DMS79 (cell line): ENCODE data around the gene GLS.
A peak's percentile ranks its signal among the peaks of the same experiment; 100 is the strongest.
"Not testable (repeated sequence)": the region's sequence is repeated elsewhere in the genome, so short reads cannot be mapped to it uniquely, and the experiment has no call there.

Experiments
- DNase-seq: peaks from one replicate; lab custom pipeline; 2025; lab: John Stamatoyannopoulos, UW

GLS gene

DNA sequence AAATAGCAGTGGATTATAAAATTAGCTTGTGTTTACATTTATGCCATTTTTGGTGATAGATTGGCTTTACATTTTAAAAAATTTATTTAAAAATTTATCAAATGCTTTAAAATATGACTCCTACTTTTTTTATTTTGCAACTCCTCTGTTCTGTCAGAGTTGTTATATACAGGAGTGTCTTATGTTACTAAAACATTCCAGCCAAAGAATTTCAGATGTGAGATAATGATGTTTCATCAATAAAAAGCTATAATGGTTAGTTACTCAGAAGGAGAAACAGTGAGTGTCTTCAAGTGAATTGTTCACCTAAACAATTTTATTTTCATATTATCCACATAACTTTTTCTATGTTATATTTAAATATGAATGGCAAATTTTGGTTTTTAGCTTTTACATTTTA, 52.7 kb downstream of the GLS start:
- DNase-seq, result no peak

DNA sequence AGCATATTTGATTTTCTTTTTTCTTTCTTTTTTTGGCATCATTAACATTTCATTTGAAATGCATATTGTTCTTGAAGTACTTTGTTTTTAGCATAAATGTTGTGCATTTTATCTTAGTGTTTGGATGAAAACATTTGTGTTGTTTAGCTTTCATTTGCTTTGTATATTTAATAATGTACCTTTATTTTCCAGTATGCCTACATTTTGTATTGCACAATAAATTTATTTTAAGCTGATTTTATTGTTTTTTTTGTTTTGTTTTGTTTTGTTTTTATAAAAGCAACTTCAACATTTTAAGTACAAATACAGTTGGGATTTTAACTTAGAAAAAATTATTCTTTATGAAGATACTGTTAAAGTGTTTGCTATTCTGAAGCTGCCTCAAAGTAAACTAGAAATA, 54.4 kb downstream of the GLS start:
- no peak for DNase-seq

DNA sequence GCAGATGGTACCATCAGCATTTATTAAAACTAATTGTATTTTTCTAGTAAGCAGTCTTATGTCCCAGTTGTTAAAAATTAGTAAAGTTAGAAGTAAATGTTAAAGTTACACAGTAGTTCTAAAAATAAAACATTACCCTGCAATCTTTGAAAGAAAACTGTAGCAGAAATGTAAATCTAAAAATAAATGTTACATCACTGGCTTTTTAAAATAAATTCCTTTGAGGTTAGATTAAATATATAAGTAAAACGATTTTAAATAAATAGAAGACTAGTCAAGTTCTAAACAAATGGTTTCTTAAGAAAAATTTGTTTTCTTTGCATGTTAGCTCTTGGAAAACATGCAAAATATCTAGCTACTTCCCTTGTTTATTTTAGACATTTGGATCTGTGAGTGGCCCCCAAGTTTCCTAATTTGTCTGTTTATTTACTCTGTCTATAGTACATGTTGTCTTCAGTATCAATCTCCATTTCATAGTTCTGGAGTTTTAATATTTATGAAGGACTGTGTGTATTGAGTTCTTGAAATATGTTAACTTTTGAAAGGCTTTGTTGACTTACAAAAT, 58.2 kb downstream of the GLS start:
- DNase-seq, result no peak

DNA sequence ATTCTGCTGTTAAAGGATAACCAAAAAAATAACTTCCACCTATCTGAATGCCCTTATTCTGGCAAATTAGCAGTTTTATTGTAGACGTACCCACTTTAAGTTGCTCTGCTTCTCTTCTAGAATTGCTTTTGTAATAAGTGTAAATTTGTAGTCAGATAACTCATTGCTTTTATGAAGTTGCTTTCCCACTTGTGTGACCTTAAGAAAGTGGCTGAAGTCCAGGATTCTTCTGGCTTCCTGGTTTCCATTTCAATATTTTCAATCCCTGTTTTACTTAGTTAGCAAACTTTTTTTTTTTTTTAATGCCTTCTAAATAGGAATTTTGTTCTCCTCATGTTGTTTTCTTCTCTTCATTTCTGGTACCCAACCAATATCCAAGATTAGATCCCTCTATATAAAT, 59.8 kb downstream of the GLS start:
- no peak for DNase-seq

DNA sequence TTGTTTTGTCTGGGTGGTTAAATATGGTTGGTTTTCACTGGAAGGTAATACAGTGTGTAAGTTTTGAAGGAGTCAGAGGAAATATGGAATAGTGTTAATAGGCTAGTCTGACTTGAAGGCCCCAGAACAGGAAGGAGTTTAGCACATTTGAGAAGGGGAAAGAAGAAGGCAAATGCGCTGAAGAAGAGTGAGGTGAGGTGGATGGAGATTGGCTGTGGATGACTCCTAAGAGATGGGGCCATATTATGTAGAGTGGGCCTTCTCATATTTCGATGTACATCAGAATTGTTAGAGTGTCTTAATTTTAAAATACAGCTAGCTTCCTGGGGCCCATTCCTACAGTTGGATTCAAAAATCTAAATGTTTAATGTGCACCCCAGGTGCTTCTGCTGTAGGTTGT, 61.0 kb downstream of the GLS start:
- no peak for DNase-seq

DNA sequence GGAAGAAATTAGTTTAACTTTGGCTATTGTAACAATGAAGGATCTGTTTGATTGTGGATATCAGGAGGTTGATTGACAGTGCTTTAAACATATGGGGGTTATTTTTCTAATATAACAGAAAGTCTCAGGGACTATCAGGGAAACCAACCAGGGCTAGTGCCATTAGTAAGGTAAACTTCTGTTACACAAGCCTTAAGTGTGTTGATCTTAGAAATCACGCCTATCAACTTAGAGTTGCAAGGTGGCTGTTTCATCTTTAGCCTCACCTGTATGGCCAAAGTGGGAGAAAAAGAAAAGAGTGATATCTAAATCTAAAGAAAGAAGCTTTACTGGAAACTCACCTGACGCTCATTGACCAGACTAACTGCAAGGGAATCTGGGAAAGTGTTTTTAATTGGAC, 62.1 kb downstream of the GLS start:
- DNase-seq, result no peak

DNA sequence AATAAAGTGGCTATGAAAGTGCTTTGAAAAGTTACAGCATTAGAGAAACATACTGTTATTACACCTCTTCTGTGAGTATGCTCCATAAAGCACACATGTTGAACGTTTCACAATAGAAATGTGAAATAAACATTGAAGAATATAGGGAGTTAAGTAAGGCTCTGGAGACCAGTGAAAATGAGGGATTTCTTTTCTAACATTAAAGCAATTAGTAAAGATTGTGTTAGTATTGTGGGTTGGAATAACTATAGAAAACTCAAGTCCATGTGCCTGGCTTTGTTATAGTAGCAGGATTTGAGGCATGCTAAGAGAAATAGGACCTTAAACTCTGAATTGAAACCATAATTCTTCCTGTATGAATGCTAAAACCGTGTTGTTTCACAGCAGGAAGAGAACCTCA, 63.1 kb downstream of the GLS start:
- DNase-seq, result no peak

DNA sequence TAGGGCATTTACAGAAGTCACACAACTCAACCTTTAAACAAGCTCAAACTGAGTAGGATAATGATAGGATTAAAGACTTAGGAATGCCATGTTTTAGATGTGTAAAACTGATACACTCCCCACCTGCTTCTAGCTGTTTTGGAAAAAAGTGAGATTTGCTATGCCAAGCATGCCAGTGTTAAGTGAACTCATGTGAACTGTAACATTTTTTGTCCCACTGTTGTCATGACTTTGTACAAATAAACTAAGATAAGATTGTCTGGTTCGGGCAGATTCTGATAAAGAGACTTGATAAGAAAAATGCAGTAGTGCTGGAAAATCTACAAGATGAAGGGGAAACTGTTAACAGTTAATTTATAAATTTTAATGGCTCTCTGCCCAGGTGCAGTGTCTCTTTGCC, 66.5 kb downstream of the GLS start:
- DNase-seq, result no peak

DNA sequence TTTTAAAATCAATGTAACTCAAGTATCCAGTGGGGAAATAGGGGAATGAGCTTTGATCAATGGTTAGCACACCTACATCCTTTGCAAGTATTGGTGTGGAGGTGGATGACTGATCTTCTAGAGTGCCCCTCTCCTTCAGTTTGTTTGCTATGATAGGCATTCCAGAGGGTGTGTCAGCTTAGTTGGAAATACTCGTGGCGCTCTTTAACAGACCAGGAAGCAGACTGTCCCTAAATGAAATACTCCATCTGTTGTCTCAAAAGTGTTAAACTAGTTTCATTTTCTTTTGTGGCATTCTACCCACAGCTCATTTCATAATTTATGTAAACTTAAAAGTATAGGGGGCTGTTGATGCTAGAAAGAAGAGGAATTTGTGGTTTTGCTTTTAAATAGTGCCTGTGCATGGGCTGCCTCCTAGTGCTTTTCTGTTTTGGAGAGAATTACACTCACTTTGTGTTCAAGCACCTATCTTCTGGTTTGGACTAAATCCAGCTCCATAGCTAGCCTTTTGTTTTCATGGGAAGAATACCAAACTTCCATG, 67.2 kb downstream of the GLS start:
- peak; percentile 37 for DNase-seq

DNA sequence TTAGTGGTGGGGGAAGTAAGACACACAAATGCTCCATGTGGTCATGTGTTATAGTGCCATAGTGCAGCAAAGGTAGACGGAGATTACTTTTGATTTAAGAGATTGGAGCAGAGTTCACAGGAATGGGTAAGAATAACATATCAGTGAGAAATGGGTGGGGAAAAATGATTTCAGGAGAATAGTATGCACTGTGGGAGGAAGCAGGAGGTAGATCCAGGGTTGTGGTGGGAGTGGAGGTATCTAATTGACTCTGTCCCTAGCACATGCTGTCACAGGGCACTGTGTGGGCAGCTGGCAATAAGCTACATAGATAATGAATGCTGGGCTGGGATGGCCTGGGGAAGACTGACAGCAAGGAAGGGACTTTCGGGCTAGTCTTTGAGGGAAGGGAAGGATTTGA, 68.0 kb downstream of the GLS start:
- no peak for DNase-seq

DNA sequence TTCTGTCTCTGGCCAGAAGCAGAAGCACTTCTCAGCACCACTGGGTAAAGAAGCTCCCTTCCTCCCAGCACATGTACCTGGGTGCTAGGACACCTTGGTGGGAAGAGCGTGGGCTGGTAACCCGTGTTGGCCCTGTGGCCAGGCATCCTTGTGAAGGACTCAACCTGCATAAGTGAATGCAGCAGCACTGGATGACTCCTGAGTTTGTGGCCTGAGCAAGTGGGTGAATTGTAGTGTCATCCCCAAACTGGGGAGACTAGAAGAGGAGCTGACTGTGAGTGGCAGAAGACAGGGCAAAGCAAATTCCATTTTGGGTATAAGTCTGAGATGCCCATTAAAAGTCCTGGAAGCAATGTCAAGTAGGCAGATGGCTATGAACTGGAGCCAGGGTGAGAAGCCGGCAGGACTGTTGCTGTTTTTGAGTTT, 70.0 kb downstream of the GLS start:
- no peak for DNase-seq

DNA sequence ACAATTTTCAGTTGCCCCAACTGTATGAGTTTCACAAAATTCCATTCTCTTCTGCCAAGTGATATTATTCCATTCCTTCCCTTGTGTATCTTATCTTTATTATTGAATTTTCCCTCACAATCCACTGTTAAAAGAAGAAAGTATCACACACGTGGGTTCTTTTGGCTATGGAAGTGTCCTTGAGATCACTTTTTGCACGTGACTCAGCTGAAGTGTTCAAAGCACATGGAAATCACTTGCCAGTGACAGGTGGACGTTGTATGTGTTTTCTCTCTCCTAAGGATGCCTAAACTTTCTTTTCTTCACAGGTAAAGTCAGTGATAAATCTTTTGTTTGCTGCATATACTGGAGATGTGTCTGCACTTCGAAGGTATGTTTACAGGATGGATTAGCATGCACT, 72.6 kb downstream of the GLS start:
- DNase-seq, result no peak

DNA sequence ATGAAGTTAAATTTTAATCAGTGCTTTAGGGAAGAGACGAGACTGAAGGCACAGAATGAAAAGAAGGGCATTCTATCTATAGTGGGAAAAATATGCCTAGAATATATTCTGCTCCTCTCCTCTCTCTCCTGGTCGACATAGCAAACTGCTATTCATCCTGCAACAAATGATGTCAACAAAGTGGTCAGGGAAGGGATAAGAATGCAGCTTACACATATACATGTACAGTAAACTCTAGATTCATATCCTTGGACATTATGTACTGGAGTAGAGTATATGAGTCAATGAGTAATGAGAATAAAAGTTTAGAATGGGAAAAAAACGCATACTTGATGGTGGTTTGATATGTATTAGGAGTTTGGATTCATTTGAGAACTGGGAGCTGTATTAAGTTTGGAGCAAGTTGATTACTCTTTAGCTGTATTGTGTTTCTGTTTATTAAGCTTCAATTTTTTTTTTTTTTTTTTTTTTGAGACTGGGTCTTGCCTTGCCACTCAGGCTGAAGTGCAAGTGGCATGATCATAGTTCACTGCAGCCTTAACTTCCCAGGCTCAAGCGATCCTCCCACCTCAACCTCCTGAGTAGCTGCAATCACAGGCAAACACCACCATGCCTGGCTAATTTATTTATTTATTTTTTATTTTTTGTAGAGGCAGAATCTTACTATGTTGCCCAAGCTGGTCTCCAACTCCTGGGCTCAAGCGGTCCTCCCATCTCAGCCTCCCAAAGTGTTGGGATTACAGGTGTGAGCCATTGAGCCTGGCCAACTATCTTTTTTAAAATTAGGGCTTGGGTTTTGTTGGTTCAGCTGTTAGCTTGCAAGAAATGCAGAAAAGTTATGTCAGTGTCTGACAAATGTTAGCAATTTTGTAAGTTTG, 79.5 kb downstream of the GLS start:
- DNase-seq, result no peak

DNA sequence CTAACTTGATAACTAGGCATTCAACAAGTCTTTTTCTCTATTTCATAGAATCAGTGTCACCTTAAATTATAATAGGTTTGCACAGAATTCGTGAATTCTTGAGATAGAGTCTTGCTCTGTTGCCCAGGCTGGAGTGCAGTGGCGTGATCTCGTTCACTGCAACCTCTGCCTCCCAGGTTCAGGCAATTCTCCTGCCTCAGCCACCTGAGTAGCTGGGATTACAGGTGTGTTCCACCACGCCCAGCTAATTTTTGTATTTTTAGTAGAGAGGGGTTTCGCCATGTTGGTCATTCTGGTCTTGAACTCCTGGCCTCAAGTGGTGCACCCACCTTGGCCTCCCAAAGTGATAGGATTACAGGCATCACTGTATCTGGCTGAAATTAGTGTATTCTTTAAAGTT, 80.5 kb downstream of the GLS start:
- DNase-seq, result not testable (repeated sequence)

DNA sequence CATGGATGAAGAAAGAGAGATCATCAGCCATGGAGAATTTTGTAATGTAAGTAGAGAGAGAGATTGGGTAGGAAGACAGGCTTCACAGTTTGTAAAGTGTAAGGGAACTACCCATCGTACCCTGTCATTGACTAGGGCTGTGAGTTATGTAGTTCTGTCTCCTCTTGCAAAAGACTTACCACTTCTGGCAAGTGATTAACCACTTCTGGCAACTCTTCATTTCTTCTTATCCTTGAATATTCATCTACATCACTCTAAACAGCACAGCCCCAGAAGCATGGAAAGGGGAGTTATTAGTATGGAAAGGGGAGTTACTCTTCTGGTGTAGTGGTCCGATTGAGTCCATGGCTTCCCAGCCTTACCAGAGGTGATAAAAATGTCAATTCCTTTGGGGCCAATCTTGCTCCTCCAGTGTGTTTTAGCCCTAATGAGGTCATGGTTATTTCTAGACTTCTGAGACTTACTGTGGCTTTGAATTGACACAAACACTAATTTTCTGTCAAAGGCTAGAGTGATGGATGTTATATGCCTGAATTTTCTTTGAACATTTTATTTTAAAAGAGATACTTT, 81.4 kb downstream of the GLS start:
- DNase-seq, result no peak

DNA sequence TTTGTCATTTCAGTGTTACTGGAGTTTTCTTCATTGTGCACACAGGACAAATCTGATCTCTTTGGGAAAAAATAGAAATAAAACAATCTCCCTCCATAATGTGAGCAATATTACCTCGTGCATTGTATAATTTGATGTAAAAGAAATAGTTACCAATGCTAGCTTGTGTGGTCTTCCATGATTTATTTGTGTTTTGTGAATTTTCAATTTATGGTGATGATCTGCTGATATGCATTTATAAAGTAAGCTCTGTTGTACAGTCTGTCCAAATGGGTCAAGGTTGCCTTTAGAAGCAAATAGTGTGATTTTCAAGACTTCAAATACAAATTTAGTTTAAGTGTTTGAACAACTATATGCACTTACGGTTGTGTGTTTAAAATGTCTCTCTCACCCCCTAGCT, 82.5 kb downstream of the GLS start:
- no peak for DNase-seq

DNA sequence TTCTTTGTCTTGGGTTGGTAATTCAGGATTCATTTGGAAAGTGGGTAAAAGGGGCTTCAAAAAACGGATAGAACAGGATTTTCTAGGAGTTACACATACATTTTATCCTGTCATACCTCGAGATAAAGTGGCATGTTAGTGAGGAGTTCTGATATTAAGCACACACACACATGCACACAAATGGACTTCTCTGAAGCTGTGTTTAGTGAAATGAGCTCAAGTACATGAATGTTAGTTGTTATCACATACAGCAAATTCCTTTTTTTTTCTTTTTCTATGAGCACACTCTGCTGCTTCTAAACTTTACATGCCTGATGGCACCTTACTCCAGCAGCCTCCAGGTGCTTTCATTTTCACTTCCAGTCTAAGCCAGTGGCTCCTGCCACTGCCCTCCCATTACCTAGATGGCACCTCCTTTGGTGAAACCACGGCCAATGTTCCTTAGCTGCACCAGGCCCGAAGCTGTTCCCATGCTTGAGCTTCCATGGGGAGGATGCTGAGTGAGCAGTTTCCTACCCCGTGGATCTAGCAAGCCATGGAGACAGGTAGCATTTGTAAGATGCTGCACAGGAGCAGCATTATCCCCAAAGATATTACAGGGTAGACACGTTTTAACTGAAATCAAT, 83.7 kb downstream of the GLS start:
- no peak for DNase-seq

DNA sequence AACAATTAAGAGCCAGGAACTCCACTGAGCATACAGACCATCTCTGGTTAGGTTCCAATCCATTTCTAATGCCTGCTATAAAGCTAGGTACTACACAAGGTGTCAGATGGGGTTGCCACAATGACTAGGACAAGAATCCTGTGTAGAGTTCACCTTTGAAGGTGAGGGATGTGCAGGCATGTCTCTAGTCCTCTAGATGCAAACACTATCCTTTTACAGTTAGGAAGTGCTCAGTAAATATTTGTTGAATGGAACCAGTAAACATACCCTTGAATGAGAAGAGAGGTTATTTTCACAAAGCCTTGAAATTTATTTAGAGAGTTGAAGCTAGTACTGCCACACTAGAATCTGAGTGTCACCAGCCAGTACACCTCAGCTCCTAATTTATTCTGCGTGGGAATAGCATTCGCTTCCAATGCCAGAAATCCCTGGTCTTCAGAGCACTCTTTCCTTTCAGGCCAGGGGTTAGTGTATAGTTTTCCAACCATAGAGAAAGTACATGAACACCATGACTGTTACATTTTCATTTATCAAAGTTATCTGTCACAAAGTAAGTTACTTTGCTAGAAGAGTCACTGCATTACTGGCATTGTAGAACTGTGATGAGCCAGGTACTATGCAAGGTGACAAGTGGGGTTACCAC, 85.1 kb downstream of the GLS start:
- DNase-seq, result no peak

DNA sequence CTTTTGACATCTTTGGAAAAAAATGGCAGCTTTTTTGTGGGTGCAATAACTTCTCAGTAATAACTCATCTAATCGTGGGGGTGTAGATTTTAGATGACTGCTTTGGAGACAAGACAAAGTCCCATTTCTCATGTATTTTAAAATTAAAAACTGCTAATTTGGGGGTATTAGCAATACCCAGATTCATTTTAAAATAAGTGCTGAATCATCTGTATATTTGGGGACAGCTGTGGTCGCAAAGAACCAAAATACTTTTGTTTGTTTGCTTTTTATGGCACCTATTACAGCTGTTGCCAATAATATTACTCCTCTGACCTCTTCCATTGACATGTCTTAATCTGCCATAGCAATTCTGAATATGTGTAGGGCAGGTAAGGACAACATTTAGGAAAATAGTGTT, 87.9 kb downstream of the GLS start:
- no peak for DNase-seq

DNA sequence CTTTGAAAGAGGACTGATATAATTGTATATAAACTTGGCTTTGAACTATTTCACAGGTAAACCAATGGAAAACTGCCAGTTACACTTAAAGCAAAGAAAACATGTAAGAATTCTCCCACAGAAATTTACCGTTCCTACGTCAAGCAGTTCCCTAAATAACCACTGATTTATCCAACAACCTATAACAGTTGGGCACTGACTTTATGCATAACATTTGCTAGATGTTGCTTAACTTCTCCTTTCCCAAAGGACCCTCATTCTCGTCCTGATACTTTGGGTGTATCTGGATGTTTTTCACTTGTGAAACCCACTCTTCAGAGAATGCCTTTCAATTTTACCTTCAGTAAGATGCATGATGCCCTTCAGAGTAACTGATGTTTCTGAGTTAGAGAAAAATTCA, 89.5 kb downstream of the GLS start:
- no peak for DNase-seq

DNA sequence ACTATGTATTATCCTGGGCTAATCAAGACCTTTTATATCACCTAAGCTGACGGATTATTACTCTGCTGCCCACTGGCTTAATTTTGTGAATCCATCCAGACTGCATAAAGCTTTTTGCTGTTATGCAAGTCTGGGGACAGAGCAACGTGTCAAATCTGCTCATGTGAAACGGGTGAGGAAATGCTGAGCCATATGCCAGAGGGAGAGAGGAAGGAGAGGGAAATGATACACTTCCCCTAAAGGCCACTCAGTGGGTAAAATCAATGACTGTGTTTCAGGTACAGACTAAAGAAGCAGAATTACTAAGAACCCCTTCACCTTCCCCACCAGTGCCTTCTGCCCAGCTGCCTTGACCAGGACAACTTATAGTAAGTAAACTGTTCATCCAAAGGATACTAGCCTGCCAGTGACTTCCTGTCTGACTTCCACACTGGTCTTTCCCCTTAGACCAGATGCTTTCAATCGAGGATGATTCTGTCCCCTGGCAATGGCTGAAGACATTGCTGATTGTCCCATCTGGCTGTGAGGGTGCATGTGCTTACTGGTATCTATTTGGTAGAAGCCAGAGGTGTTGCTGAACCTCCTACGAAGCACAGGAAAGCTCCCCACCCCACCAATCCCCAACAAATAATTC, 90.4 kb downstream of the GLS start:
- DNase-seq, result no peak

DNA sequence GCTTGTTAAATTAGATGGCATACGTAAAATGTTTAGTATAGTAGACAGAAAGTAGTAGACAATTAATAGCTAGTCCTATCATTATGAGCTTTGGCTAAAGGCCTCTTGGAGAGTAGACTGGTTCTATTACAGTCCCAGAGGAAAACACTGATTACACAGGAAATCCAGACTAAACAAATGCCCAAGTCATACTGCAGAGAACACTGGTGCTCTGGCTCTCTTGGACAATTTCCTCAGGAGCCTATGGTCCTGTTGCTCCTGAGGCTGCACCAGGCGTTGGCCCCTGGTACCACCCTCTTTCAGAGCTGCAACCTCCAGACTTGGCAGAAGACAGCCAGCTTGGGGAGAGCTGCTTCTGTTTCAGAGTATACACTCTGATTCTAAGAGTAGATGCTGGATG, 91.6 kb downstream of the GLS start:
- no peak for DNase-seq
